ENCODE data around the gene RABEP1.

Gene RABEP1

GRCh38 chr17:5364156-5364555 is 82.1 kb downstream of the RABEP1 start:
- DNase-seq (ENCODE audit: low spot score), result no peak

GRCh38 chr17:5364696-5365095 is 82.6 kb downstream of the RABEP1 start:
- DNase-seq (ENCODE audit: low spot score), result no peak

GRCh38 chr17:5365831-5366230 is 83.7 kb downstream of the RABEP1 start:
- DNase-seq (ENCODE audit: low spot score), result no peak

GRCh38 chr17:5370411-5370810 is 88.3 kb downstream of the RABEP1 start:
- DNase-seq (ENCODE audit: low spot score), result no peak

- DNase-seq (ENCODE audit: low spot score), result no peak
These were observed 91.0 kb downstream of the RABEP1 start for GRCh38 chr17:5373112-5373511.

GRCh38 chr17:5378566-5379207 is 96.6 kb downstream of the RABEP1 start:
- DNase-seq (ENCODE audit: low spot score), result no peak

- DNase-seq (ENCODE audit: low spot score), result no peak
These were observed 97.4 kb downstream of the RABEP1 start for GRCh38 chr17:5379351-5380107.

GRCh38 chr17:5380491-5381135 is 98.5 kb downstream of the RABEP1 start:
- DNase-seq (ENCODE audit: low spot score), result no peak

GRCh38 chr17:5381542-5381941 is 99.5 kb downstream of the RABEP1 start:
- DNase-seq (ENCODE audit: low spot score), result no peak

GRCh38 chr17:5391678-5392077 is 109.6 kb downstream of the RABEP1 start:
- DNase-seq (ENCODE audit: low spot score), result no peak

- DNase-seq (ENCODE audit: low spot score), result no peak
These were observed 114.5 kb downstream of the RABEP1 start for GRCh38 chr17:5396612-5397011.

- DNase-seq (ENCODE audit: low spot score), result no peak
These were observed 117.7 kb downstream of the RABEP1 start for GRCh38 chr17:5399767-5400166.

- DNase-seq (ENCODE audit: low spot score), result no peak
These were observed 123.3 kb downstream of the RABEP1 start for GRCh38 chr17:5405400-5405799.

GRCh38 chr17:5408186-5408585 is 126.1 kb downstream of the RABEP1 start:
- no peak for DNase-seq (ENCODE audit: low spot score)

GRCh38 chr17:5410594-5411272 is 128.6 kb downstream of the RABEP1 start:
- peak; percentile 24 for DNase-seq (ENCODE audit: low spot score)

GRCh38 chr17:5413682-5414081 is 131.6 kb downstream of the RABEP1 start:
- peak; percentile 45 for DNase-seq (ENCODE audit: low spot score)

GRCh38 chr17:5416901-5417300 is 134.8 kb downstream of the RABEP1 start:
- DNase-seq (ENCODE audit: low spot score), result no peak

- peak; percentile 78 for DNase-seq (ENCODE audit: low spot score)
These were observed 136.8 kb downstream of the RABEP1 start for GRCh38 chr17:5418858-5419355.

GRCh38 chr17:5419356-5419958 is 137.4 kb downstream of the RABEP1 start, which contains the start of gene NUP88:
TSS of gene NUP88 (minus strand) at chr17:5419662. CDS start at chr17:5419650, 12 bp downstream.
- DNase-seq (ENCODE audit: low spot score), result peak; percentile 98

- peak; percentile 89 for DNase-seq (ENCODE audit: low spot score)
These were observed 138.0 kb downstream of the RABEP1 start, which contains the start of gene RPAIN for GRCh38 chr17:5419959-5420653. TSS of gene RPAIN (plus strand) at chr17:5420182. CDS start at chr17:5420211, 29 bp downstream.

- no peak for DNase-seq (ENCODE audit: low spot score)
These were observed 140.4 kb downstream of the RABEP1 start for GRCh38 chr17:5422505-5422904.
